Activated naive CD4-positive, alpha-beta T cell treated with anti-CD3 and anti-CD28 coated beads, Interleukin-2, amount 50 U/mL, for 24 hours (primary cell): ENCODE measurements around the gene TANGO6.
"Not testable (repeated sequence)": the region's sequence is repeated elsewhere in the genome, so short reads cannot be mapped to it uniquely, and the experiment has no call there.

ENCODE experiments used
- H3K27ac Mint-ChIP-seq: one replicate; pipeline ENCODE4 v1.8.0; 2021; ENCODE audit warnings: mild to moderate bottlenecking, mixed read lengths
- H3K27me3 Mint-ChIP-seq: one replicate; pipeline ENCODE4 v1.8.0; 2021; ENCODE audit warnings: mixed read lengths
- H3K36me3 Mint-ChIP-seq: one replicate; pipeline ENCODE4 v1.8.0; 2021; ENCODE audit warnings: mixed read lengths
- H3K4me1 Mint-ChIP-seq: one replicate; pipeline ENCODE4 v1.8.0; 2021; ENCODE audit warnings: mixed read lengths
- H3K4me3 Mint-ChIP-seq: one replicate; pipeline ENCODE4 v1.8.0; 2021; ENCODE audit warnings: mild to moderate bottlenecking, mixed read lengths
- H3K9me3 Mint-ChIP-seq: one replicate; pipeline ENCODE4 v1.8.0; 2021; ENCODE audit warnings: mixed read lengths

Gene TANGO6

DNA sequence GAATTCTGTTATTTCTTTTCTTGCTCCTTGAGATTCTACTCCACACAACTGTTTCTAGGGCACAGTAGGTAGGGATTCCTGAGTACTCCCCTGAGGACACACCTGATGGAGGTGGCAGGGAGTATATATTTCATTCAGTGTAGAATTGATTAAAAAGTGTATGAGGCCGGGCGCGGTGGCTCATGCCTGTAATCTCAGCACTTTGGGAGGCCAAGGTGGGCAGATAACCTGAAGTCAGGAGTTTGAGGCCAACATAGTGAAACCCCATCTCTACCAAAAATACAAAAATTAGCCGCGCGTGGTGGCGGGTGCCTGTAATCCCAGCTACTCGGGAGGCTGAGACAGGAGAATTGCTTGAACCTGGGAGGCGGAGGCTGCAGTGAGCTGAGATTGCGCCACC, 283.5 kb downstream of the TANGO6 start:
- H3K27me3 Mint-ChIP-seq, H3K4me3 Mint-ChIP-seq, H3K36me3 Mint-ChIP-seq, H3K9me3 Mint-ChIP-seq: not testable (repeated sequence)
- H3K4me1 Mint-ChIP-seq = peaks cover 36% of the 10 kb centered on the region
- H3K27ac Mint-ChIP-seq = peak overlapping the region; percentile 89

DNA sequence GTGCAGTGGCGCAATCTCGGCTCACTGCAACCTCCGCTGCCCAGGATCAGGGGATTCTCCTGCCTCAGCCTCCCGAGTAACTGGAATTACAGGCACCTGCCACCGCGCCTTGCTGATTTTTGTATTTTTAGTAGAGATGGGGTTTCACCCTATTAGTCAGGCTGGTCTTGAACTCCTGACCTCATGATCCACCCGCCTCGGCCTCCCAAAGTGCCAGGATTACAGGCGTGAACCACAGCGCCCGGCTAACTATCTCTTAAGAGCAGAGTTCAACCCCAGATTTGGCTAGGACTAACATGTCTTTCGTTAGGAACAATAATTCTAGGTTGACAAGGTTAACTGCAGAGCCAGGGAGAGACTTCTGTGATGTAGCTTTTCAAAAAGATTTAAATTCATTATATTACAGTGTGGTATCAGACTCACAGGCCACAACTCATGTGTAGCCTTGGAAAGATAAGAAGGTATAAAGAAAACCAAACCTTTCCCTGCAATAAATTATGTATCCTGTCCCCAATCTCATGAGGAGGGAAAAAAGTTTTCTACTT, 284.7 kb downstream of the TANGO6 start:
- no peaks in the 10 kb centered on the region for H3K27me3 Mint-ChIP-seq
- no peaks in the 10 kb centered on the region for H3K9me3 Mint-ChIP-seq
- H3K4me1 Mint-ChIP-seq = peaks cover 36% of the 10 kb centered on the region
- peaks cover 2% of the 10 kb centered on the region for H3K36me3 Mint-ChIP-seq
- H3K4me3 Mint-ChIP-seq = no peak overlapping the region
- H3K27ac Mint-ChIP-seq = peak overlapping the region; percentile 35

DNA sequence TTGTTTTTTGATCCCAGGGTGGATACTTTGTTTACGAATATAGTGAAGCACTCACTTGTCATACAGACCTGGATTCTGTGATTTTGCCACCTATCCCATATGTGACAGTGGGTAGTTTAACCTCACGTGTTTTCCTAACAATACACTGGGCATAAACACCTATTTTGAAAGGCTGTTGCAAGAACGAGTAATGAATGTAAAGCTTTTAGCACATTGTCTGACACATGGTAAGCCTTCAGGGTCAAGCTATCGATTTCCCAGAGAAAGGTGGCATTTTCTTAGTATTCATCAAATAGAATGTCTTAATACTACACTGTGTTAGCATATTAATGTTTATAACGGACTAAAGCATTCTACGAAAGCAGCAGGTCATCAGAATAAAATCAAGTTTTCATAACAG, 287.1 kb downstream of the TANGO6 start:
- peaks cover 11% of the 10 kb centered on the region for H3K36me3 Mint-ChIP-seq
- H3K9me3 Mint-ChIP-seq = no peaks in the 10 kb centered on the region
- H3K4me1 Mint-ChIP-seq = peaks cover 48% of the 10 kb centered on the region
- no peaks in the 10 kb centered on the region for H3K27me3 Mint-ChIP-seq
- H3K27ac Mint-ChIP-seq = peak overlapping the region; percentile 95
- H3K4me3 Mint-ChIP-seq = peak overlapping the region; percentile 90

DNA sequence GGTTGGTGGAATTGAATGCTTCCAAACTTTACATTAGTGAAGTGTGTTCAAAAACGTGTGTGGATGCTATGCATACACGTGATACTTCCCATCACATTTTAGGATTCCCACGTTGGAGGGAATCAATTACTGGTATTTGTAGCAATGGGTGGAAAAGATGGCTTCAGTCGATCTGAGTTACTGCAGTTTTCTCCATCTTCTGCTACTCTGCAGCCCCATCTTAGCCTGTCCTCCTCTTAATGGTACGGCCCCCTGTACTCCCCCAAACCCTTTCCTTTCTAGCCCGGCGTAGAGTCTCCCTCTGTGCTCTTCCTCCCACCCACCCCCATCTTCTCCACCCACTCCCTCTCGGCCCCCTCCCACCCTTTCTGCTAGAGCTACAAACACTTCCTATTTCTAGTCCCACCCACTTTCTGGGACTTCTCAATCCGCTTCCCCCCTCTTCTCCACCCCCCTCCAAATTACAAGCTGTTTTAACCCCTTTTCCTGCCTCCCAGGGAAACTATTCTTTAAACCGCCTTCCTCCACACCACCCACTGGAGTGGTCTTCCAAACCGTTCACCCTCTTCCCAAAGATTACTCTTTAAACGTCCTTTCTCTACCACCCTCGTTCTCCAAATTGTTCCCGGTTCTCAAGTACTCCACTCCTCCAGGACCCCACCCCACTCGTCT, 288.0 kb downstream of the TANGO6 start:
- no peaks in the 10 kb centered on the region for H3K9me3 Mint-ChIP-seq
- H3K4me1 Mint-ChIP-seq = peaks cover 51% of the 10 kb centered on the region
- H3K27ac Mint-ChIP-seq = peak overlapping the region; percentile 95
- H3K36me3 Mint-ChIP-seq = peaks cover 11% of the 10 kb centered on the region
- no peaks in the 10 kb centered on the region for H3K27me3 Mint-ChIP-seq
- H3K4me3 Mint-ChIP-seq = peak overlapping the region; percentile 90

DNA sequence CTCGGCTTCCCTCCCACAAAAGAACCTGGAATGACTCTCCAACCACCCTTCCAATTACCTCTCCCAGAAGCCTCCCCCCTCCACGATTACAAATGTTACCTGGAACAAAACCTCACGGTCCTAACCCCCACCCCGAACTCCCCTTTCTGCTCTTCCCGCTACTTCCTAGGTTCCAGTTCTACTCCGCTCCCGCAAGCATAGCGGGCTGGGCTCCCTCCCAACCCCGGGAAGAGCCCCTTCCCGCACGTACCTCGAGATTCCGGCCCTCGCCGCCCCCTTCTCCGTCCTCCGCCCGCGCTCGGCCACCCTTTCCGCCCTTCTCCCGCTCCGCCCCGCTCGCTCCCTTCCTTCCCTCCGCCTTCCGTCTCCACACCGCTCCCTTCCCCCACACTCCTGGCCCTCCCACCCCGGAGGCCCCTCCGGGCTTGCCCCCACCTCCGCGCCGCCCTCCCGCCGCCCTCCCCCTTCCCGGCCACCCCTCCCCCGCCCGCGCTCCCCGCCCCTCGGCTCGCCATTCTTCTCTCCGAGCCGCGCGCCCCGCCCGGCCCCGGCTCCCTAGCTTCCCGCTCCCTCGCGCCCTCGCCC, 288.6 kb downstream of the TANGO6 start:
- H3K4me1 Mint-ChIP-seq = peaks cover 50% of the 10 kb centered on the region
- H3K4me3 Mint-ChIP-seq = peak overlapping the region; percentile 90

DNA sequence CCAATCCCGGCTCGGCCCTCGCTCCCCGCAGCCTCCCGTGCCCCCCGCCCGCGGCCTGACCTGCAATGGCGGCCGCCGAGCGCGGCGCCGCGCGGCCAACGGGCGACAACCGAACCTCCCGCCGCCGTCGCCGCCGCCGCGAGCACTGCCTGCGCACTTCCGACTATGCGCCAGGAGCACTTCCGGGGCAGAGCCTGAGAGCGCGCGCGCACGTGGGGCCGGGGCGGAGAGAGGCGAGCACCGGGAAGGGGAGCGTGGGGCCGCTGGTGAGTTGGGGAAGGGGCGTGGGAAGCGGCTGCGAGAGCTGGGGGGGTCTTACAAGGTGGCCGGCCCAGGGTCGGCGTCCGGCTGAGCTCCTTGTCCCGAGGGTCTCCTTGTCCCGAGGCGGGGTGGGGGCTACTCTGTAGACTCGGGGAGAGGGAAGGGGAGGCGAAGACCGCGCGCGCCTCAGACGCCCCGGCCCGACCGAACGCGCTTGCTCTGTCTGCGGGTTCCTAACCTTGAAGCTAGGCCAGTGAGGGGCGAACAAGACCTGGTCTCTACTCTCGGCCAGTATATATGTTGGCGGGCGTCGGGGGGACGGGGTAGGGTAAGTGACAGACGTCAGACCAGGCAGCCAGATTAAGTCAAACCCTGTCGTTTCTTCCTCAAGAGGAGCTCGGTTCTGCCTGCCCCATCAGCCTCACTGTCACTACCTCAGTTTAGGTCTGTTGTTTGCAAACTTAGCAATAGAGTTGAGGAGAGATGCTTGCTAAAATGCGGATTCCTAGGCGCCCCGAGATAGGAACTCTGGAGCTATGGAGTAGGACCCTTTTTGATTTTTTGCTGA, 289.3 kb downstream of the TANGO6 start, which contains the start of the genes CHTF8 and UTP4:
TSS of gene CHTF8 (minus strand) at position 165 of the 829 bp plus-strand sequence. CDS start 11,130 bp downstream, outside the sequence.
TSS of gene UTP4 (plus strand) at position 226 of the 829 bp plus-strand sequence. CDS start 811 bp downstream, outside the sequence.
- H3K36me3 Mint-ChIP-seq = peaks cover 13% of the 10 kb centered on the region
- H3K27ac Mint-ChIP-seq = peak within 1 kb of the TSS; percentile 95
- peaks cover 49% of the 10 kb centered on the region for H3K4me1 Mint-ChIP-seq
- H3K27me3 Mint-ChIP-seq = no peaks in the 10 kb centered on the region
- peak within 1 kb of the TSS; percentile 97 for H3K4me3 Mint-ChIP-seq
- no peaks in the 10 kb centered on the region for H3K9me3 Mint-ChIP-seq

More for the DNA sequence above, 288.6 kb downstream of the TANGO6 start:
- Mint-ChIP-seq H3K9me3 (no peaks in the 10 kb centered on the region), H3K27me3 (no peaks in the 10 kb centered on the region), H3K36me3 (peaks cover 11% of the 10 kb centered on the region), H3K27ac (peak overlapping the region; percentile 95)

DNA sequence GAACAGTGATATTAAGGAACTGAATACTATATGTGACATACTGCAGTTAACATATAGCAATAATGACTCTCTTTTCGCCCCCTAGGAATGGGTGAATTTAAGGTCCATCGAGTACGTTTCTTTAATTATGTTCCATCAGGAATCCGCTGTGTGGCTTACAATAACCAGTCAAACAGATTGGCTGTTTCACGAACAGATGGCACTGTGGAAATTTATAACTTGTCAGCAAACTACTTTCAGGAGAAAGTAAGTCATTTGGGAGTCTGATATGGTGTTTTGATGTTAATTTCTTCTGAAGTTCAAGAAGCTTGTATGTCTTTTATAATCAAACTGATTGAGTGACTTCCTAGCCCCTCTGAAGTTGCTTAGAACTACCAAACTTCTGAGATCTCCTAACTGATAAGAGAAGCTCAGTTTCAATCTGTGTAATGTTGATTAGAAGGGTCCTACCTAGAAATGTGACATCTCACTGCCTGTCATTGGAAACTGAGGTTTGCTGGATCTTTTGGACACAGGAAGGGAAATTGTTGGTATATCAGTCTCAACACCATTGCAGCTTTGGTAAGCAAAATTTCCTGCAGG, 290.1 kb downstream of the TANGO6 start:
- Mint-ChIP-seq H3K27me3 (no peaks in the 10 kb centered on the region), H3K27ac (peak overlapping the region; percentile 88), H3K36me3 (peaks cover 16% of the 10 kb centered on the region), H3K9me3 (no peaks in the 10 kb centered on the region), H3K4me1 (peaks cover 50% of the 10 kb centered on the region), H3K4me3 (peak overlapping the region; percentile 97)
